ENCODE data around the gene SPPL2C. TPM values are rescaled to one million over a fixed set of nuclear protein-coding genes. Genes with fewer than 3 reads are reported as not detected.
A peak's percentile ranks its signal among the peaks of the same experiment; 100 is the strongest.
"Not testable (repeated sequence)": the region's sequence is repeated elsewhere in the genome, so short reads cannot be mapped to it uniquely, and the experiment has no call there.

The SPPL2C gene
- total RNA-seq, 4 donors from 2014 or later, result not detected

DNA sequence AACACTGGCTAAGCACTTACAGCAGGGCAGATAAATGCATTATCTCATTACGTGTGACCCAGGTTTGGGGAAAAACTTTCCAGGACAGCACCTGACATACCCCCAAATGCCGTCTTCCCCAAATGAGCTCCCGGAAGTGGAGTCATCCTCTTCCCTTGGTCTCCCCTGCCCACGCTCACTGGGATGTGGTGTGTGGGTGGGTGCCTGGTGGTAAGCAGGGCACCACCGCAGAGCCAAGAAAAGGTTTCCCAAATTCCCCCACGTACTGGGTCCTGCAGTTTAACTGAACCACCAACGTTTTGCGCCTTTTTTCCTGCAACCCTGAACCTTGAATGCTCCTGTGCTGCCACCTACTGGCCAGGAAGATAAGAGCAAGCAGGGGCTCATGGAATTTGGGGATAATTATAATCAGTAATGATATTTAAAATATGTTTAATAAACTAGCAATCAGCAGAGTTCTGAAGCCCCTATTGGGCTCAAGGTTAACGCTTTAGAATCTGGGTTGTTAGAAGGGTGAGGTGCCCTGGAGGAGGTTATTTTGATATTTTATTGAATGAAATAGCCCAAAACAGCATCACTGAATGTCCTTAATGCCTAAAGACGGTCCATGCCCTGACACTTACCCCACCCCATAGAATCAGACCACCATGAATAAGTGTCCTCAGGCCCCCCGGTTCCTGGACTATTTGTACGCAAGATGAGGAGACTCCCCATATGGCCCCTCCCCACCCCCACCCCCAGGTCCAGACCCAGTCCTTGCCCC lies 8.0 kb downstream of the SPPL2C start:
- intact Hi-C loops (cut with DNase I; ENCODE audit: low total_unique reads), result no loop called here
- 22 to 28% methylated on average over 12 of the region's 12 CpGs for WGBS, 2 donors

GRCh38 chr17:45854209-45854608 lies 9.5 kb downstream of the SPPL2C start:
- intact Hi-C loops (cut with DNase I; ENCODE audit: low total_unique reads), result no loop called here
- no peak overlapping the region for H3K4me3 ChIP-seq (ENCODE audit: low read depth, poor library complexity, severe bottlenecking)
- DNase-seq (ENCODE audit: low spot score in 2 of 2), result no peak
- 76 to 81% methylated on average over 9 of the region's 9 CpGs for whole genome bisulfite sequencing, 2 donors
- TF ChIP-seq POLR2A (IDR thresholded peaks at IDR 0.05) (no peak), CTCF (IDR thresholded peaks at IDR 0.05) (no peak)

More for the DNA sequence above, 8.0 kb downstream of the SPPL2C start:
- H3K4me3 ChIP-seq (ENCODE audit: low read depth, poor library complexity, severe bottlenecking), result no peak overlapping the region
- TF ChIP-seq CTCF (IDR thresholded peaks at IDR 0.05), result peak in 1 of 3 donors; percentile 44
- no peak for TF ChIP-seq POLR2A (IDR thresholded peaks at IDR 0.05)
- DNase-seq (ENCODE audit: low spot score in 2 of 2), result peak in 1 of 2 donors; percentile 31

DNA sequence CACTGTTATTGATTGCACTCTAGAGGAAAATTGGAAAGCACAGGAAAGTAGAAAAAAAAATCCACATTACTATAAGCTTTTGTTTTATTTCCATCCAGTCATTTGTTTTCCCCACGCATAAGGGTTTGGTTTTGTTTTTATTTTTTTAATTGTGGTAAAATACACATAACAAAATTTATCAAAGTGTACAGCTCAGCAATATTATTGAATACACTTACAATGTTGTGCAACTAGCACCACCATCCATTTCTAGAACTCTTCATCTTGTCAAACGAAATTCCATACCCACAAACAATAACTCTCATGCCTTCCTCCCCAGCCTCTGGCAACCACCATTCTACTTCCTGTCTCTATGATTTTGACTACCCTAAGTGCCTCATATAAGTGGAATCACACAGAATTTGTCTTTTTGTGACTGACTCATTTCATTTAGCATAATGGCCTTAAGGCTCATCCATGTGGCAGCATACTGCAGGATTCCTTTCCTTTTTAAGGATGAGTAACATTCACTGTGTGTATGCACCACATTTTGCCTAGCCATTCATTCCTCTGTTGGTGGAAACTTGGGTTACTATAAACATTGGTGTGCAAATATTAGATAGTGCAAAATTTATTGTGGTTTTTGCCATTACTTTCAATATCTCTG lies 11.1 kb downstream of the SPPL2C start:
- intact Hi-C loops (cut with DNase I; ENCODE audit: low total_unique reads), result no loop called here
- H3K4me3 ChIP-seq (ENCODE audit: low read depth, poor library complexity, severe bottlenecking), result no peak overlapping the region
- DNase-seq (ENCODE audit: low spot score in 2 of 2), result no peak
- TF ChIP-seq CTCF (IDR thresholded peaks at IDR 0.05) (no peak), POLR2A (IDR thresholded peaks at IDR 0.05) (no peak)
- 48 to 54% methylated on average over 2 of the region's 2 CpGs for WGBS, 2 donors

DNA sequence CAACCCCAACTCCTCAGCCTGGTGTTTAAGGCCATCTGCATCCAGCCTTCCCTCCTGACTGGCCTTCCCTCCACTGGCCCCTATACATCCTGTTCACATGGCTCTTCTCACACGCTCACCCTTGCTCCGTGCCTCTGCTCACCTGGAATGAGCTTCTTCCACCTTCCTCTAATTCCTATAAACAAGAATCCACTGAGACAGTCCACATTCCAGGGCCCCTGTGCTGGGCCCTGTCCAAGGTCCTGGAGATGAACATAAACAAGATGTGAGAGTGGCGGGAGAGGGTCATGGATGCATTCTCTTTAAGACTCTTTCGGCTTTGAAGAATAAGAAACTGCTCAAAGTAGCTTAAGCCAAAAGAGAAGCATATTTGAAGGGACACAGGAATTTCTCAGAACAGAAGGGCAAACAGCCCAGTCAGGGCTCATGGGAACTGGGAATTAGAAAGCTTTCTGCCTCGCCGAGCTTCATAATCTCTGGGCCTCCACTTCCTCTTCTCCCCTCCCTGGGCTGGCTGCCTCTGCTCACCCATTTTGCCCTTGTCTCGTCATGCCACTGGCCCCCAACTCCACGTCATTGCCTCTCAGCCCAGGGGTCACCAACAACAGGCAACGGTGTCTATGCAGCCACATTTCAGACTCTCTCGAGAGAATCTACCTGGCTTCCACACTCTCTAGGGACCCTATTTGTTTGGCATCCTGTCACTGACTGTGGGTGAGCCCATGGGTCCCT lies 13.5 kb downstream of the SPPL2C start:
- H3K4me3 ChIP-seq (ENCODE audit: low read depth, poor library complexity, severe bottlenecking), result no peak overlapping the region
- intact Hi-C loops (cut with DNase I; ENCODE audit: low total_unique reads), result no loop called here
- no peak for DNase-seq (ENCODE audit: low spot score in 2 of 2)
- TF ChIP-seq POLR2A (IDR thresholded peaks at IDR 0.05) (no peak), CTCF (IDR thresholded peaks at IDR 0.05) (no peak)
- WGBS, 2 donors, result 46 to 50% methylated on average over 10 of the region's 10 CpGs

GRCh38 chr17:45861165-45861564 lies 16.5 kb downstream of the SPPL2C start:
- no peak for TF ChIP-seq CTCF (IDR thresholded peaks at IDR 0.05)
- TF ChIP-seq POLR2A (IDR thresholded peaks at IDR 0.05), result no peak
- no peak for DNase-seq (ENCODE audit: low spot score in 2 of 2)
- intact Hi-C loops (cut with DNase I; ENCODE audit: low total_unique reads), result no loop called here
- no peak overlapping the region for H3K4me3 ChIP-seq (ENCODE audit: low read depth, poor library complexity, severe bottlenecking)
- WGBS, 2 donors, result 43% methylated on average over 6 to 7 of the region's 7 CpGs

DNA sequence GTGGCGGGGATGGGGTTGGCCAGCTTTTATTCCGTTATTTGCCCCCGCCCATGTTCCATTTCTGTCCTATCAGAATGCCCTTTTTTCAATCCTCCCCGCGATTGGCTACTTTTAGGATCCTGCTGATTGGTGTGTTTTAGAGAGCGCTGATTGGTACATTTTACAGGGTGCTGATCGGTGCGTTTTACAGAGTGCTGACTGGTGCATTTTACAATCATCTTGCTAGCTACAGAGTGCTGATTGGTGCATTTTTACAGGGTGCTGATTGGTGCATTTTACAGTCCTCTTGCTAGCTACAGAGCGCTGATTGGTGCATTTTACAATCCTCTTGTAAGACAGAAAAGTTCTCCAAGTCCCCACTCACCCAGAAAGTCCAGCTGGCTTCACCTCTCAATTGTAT lies 17.4 kb downstream of the SPPL2C start:
- intact Hi-C loops (cut with DNase I; ENCODE audit: low total_unique reads); H3K4me3 ChIP-seq (ENCODE audit: low read depth, poor library complexity, severe bottlenecking); DNase-seq (ENCODE audit: low spot score in 2 of 2): not testable (repeated sequence)
- WGBS, 2 donors, result 87 to 91% methylated on average over 9 of the region's 9 CpGs
